Stimulated activated CD8-positive, alpha-beta memory T cell treated with anti-CD3 and anti-CD28 coated beads, Interleukin-15, amount 100 ng/mL, for 1 hour (primary cell): ENCODE measurements around the gene D2HGDH.

Experiments
- DNase-seq: peaks from one replicate; pipeline ENCODE4 v3.0.0-alpha.2; 2020; ENCODE audit warnings: low read depth

The D2HGDH gene

DNA sequence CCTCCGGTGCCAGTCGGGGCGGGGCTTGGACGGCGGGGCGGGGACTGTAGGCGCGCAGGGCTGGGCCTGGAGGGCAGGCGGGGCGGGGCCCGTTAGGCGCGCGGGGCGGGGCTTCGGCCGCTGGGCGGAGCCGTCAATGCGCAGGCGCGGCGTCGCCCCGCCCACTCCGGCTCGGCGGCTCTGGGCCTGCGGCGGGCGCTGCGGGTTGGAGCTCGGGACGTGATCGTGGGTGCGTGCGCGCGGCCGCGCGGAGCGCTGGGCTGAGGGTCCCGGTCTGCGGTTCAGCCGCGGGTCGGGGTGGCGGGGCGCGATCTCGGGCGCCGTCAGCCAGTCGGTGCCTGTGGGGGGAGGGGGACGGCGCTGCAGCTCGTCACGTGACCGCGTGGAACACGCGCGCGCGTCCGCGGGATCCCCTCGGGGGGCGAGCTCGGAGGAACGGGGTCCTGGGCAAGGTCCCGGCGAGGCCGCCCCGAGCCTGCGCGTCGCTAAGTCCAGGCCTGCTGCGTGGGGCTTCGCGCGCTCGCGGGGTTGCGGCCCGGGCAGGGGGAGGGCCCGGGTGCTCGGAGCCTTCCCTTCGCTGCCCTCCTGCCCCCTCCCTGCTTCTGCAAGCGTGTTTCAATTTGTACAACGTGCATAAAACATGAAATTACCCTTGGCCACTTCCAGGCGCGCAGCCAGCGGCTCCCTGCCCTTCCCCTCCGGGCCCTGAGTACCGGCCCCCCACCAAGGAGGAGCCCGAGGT lies at the start of gene D2HGDH:
D2HGDH (plus strand) TSS at position 164 of the 742 bp plus-strand sequence. CDS start 595 bp downstream, outside the sequence.
- peak; percentile 84 for DNase-seq

DNA sequence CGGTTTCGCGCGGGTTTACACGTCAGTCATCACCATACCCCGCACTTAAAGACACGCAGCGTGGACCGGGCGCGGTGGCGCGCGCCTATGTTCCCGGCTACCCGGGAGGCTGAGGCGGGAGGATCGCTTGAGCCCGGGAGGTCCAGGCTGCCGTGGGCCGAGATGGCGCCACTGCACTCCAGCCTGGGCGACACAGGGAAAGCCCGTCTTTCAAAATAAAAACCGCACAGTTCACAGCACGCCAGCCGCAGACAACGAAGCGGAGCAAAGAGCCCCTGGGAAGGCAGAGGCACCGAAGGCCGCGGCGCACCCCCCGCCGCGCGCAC lies 48.1 kb upstream of the D2HGDH start:
- DNase-seq, result peak; percentile 5

DNA sequence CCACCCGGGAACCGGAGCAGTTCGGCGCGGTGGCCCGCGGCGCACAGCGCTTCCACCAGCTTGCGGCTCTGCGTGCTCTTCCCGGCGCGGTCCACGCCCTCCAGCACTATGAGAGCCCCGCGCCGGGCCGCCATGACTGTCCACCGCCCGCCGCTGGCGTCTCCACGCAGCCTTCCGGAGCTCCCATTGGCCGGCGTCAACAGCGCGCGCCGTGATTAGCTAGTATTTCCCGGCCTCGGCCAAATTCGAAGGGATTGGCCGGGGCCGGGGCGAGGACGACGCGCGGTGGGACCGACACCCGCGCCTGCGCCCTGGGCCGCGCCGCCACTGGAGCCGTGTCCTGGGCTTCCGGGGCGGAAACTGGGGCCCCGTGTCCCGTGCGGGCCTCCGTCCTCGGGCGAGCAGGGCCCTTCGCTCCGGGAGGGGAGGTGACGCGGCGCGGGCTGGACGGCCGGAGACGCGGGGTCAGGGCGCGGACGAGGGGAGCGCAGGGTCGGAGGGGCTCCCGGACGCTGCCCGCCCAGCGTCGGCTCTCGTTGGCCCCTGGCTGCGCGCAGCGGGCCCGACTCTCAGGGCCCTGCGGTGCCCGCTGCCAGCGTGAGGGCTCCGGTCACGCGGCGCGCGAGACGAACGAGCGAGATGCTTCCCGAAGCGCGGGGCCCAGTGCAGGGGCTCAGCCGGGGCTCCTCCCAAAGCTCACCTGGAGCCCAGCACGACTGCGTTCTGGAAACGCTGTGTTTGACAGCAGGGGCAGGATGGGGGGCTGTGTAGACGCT lies 47.6 kb upstream of the D2HGDH start, which contains the start of gene DTYMK:
DTYMK (minus strand) TSS at position 166 of the 776 bp plus-strand sequence; CDS start at position 134, 32 bp downstream.
- peak; percentile 81 for DNase-seq

DNA sequence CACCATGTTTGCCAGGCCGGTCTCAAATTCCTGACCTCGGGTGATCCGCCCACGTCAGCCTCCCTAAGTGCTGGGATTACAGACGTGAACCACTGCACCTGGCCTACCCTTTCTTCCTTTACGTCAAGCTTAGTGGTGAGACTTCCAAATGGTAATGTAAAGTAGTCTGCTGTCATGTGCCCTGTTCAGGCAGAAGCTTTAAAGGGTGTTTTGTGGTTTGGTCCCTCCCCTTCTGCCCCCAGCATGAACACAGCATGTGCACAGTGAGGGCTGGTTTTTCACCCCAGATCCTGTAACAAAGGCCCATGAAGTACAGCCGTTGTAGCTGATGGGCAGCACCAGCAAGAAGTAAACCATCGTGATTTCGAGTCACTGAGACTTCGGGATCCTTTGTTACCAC lies 45.1 kb upstream of the D2HGDH start:
- DNase-seq, result no peak

DNA sequence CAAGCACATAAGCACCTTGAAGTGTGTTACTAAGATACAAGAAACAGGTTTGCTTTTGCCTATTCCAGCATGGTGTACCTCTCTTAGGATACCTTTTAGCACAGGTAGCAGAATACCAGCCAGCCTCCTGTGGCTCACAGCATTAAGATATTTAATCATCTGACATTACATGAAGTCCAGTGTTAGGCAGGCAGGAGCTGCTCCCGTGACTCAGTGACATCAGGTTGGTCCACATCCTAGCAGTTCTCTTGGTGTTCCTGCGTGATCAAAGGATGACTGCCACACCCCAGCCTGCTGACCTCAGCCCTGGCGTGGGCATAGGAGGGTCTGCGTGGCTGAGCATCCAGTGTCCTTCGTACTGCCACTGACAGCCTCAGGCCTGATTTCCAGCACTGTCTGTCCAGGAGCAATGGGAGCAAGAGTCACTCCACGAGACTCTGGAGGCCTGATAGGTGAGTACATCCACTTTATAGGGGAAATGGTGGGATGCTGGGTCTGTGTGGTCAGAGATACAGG lies 44.2 kb upstream of the D2HGDH start:
- no peak for DNase-seq

DNA sequence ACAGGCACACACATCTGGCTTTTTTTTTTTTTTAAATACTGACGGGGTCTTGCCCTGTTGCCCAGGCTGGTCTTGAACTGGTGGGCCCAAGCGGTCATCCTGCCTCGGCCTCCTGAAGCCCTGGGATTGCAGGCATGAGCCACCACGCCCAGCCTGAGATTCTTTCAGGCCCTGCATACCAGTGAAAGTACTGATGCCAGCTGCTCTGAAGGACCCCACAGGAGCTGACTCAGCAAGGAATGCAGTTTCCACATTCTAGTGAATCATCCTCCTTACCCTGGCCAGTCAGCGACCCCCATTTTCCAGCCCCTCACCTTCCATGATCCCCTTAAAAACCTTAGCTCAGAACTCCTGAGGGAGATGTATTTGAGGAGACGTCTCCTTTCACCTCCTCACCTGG lies 42.0 kb upstream of the D2HGDH start:
- DNase-seq, result no peak

DNA sequence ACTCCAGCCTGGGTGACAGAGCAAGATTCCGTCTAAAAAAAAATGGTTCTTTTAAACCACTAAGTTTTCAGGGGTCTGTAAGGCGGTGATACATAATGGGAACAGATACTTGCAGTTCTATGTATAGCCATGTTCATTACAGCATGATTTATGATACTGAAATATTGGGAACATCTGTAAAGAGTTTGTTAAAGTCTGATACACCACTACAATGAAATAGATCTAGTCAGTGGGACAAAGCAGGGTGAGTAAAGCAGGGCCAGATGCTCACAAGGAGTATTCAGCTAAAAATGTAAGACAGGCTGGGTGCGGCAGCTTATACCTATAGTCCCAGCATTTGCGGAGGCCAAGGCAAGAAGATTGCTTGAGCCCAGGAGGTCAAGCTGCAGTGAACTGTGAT lies 38.8 kb upstream of the D2HGDH start:
- no peak for DNase-seq

DNA sequence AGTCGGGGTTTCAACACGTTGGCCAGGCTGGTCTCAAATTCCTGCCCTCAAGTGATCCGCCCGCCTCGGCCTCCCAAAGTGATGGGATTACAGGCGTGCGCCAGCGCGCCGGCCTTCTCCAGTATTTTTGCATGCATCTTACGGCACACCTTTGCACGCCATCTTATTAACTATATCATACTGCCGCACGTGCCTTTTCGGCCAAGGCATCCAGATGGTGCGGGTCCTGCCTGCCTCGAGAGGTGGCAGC lies 33.4 kb upstream of the D2HGDH start:
- no peak for DNase-seq

DNA sequence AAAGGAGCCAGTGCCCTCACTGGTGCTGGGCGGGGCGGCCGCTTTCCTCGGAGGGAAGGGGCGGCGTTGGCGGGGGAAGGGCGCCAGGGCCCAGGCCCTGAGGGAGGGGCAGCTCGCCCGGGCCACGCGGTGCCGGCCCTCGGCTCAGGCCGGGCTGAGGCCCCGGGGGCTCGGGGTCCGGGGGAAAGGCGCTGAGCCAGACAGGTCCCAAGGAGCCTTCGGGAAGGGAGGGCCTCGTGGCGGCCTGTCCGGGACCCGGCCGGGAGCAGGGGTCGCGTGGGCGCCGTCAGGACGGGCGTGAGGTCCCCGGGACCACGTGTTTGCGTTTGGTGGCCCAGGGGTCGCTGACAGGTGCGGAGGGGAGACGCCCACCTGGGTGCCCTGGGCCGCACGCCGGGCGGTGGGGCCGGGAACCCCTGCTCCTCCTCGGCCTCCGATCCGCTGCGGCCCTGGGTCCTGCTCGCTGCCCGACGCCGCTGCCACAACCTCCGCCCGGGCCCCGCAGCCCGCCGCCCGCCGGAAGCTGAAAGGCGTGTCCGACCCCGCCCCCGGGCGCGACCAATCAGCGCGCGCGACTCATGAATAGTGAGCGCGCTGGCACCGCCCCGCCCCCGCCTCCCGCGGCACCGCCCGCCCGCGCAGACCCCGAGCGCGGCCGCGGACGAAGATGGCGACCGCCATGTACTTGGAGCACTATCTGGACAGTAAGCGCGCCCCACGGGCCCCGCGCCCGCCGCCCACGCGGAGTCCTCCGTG lies 32.9 kb upstream of the D2HGDH start, which contains the start of gene ING5:
ING5 (plus strand) TSS at position 641 of the 756 bp plus-strand sequence; CDS start at position 668, 27 bp downstream.
- DNase-seq, result peak; percentile 91

DNA sequence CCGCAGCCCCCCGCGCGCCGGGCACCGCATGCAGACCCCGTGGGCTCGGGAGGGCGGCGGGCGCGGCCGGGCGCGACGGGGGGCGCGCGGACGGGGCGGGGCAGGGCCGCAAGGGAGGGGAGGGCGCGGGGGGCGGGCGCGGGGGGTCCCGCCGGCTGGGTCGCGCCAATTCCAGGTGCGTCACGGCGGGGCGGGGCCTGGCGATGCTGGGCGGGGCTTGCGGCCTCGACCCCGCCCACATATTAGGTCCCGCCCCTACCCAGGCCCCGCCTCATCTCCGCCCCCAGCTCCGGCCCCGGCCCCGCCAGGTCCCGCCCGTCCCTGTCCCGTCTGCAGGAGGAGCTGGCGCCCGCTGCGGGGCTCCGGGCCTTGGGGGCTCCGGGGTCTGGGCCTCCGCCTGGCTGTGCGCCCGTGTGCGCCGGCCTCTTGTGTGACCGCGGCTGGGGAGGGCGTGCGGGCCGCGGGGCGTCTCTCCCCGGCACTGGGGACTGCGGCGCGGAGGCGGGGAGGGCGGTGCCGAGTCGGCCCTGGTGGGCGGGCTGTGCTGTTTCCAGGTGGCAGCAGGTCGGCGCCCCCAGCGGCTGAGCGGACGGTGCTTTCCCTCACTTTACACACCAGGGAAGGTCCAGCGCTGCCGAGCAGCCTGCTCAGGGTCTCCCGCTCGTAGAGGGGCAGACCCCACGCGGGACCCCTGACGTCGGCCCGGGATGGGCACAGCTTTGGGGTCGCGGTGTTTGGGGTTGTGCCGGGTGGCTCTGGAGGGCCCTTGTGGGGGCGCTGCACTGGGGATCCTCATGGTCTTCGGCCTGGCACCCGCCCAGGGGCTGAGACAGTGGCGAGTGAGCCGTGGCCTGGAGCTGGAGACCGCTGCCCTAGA lies 32.0 kb upstream of the D2HGDH start:
- DNase-seq, result peak; percentile 73

DNA sequence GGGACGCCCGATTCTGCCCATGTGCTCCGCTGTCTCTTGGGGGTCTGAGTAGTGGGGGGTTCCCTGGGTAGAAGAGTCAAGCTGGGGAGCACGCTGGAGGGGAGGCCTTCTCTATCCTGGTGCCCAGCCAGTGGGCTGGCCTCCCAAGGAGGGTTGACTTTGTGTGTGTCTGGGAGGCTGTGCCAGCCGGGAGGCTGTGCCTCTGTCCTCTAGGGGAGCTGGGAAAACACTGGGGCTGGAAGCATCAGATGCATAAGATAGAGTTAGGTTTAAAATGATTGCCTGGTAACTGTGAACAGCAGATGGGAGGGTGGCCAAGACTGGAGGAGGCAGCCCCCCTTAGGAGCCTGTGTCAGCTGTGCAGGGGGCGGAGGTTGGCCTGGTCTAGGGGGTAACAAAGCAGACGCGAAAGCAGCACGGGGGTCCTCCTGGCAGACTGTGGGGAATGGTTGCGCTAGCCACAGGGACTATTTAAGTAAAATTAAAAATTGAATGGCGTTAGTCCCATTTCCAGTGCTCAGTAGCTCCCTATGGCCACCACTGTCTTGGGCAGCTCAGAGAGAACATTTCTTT lies 31.3 kb upstream of the D2HGDH start:
- no peak for DNase-seq

DNA sequence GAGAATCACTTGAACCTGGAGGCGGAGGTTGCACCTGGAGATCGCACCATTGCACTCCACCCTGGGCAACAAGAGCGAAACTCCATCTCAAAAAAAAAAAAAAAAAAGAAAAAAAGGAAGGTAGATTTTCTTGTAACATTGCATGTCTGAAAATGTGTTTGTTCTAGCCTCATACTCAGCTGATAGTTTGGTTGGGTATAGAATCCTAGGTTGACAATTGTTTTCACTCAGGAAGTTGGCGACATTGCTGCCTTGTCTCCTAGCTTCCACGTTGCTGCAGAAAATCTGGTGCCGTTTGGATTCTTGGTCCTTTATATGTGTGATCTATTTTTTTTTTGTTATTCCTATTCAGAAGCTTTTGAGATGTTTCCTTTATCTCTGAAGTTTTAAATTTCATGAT lies 27.9 kb upstream of the D2HGDH start:
- DNase-seq, result no peak

DNA sequence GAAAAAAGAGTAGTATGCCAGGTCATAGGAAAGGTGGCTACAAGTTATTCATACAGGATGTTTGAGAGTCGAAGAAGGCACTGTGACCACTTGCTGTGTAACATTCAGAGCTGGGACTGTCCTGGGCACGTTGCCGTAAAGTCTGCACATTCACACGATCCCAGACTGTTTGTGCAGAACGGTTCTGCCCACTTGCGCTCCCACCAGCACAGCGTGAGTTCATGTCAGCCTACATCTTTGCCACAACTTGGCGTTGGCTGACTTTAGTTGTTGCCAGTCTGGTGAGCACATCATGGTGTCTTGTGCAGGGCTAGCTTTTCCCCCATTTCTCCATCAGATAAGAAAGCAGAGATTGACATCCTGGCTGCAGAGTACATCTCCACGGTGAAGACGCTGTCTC lies 25.6 kb upstream of the D2HGDH start:
- DNase-seq, result no peak

DNA sequence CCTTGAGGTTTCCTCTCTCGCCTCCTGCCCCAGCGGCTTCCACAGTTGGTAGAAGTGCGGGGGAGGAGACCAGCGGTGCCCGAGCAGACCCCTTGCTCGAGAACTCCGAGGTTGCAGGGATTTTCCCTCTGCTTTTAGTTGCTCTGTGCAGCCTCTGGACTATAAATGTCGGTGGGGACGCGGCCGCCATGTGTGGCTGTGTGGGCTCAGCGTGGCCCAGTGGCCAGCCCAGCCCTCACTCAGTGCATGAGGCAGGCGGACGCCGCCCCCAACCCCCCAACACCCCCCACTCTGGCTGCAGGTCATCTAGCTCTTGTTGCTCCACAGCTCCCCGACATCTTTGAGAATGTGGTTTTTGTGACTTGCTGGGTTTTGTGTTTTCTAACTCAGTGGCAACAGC lies 15.3 kb upstream of the D2HGDH start:
- no peak for DNase-seq

DNA sequence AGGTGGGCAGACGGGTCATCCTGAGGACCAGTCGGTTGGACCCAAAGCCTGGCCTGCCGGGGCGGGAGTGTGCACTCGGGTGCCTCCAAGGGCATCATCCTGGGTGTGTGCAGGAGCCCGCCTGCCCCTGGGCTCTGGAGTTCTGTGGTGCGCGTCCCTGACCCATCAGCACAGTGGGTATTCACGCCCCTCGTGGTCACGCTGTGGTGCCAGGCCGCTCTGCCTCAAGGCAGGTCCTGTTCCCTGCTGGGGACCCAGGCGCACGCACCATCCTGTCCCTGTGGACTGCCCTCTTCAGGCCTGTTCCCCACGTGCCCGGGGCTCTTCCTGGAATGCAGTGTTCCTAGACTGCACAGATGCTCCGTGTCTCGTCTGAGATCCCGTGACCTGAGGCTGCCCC lies 14.3 kb upstream of the D2HGDH start:
- DNase-seq, result no peak

DNA sequence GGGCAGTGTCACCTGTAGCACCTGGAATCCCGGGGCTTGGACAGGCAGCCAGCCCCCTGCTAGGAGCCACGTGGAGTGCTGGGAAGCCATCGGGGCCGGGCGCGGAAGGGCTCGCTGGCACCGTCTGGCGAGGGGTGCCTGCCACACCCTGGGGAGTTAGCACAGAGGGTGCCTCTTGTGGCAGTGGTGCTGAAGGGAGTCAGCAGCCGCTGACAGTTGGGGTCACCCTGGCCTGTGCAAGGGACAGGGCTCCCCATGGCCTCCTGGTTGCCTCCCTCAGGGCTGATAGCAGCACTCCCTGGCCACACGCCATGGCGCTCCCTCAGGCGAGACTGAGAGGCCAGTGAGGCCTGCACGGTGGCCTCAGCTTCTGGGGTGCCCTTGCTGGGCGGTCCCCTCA lies 13.9 kb upstream of the D2HGDH start:
- DNase-seq, result no peak

DNA sequence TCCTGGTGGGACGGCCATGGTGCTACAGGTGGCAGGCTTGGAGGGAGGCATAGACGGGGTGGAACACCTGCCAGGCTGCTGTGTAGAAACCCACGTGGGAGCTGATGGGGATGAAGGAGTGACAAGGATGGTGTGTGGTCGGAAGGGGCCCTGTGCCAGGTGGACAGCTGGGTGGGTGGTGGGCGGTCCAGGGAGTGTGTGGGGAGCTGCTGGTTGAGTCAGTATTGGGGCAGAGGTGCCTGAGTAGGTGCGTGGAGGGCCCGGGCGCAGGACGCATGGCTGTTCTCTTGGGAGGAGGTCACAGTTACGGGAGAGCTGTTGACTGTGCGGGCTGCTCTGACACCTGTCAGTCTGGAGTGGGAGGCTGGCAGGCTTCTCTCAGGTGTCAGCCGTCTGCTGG lies 12.6 kb upstream of the D2HGDH start:
- no peak for DNase-seq

DNA sequence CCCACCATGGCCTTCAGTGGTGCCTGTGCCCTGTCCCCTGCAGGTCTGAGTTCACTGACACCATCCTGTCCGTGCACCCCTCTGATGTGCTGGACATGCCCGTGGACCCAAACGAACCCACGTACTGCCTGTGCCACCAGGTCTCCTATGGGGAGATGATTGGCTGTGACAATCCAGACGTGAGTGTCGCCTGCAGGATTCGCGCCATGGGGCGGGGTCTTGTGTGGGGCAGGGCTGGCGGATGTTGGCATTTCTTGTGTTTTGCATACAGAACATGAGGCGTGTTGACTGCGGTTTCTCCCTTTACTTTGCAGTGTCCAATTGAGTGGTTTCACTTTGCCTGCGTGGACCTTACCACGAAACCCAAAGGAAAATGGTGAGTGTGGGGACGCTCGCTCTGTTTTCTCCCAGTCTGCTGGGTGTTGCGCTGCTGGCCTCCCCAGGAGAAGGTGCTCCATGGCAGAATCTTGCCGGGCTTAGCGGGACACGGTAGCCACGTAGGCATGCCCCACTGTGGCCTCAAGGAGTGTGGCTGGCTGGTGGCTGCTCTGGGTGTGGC lies 11.5 kb upstream of the D2HGDH start:
- no peak for DNase-seq

DNA sequence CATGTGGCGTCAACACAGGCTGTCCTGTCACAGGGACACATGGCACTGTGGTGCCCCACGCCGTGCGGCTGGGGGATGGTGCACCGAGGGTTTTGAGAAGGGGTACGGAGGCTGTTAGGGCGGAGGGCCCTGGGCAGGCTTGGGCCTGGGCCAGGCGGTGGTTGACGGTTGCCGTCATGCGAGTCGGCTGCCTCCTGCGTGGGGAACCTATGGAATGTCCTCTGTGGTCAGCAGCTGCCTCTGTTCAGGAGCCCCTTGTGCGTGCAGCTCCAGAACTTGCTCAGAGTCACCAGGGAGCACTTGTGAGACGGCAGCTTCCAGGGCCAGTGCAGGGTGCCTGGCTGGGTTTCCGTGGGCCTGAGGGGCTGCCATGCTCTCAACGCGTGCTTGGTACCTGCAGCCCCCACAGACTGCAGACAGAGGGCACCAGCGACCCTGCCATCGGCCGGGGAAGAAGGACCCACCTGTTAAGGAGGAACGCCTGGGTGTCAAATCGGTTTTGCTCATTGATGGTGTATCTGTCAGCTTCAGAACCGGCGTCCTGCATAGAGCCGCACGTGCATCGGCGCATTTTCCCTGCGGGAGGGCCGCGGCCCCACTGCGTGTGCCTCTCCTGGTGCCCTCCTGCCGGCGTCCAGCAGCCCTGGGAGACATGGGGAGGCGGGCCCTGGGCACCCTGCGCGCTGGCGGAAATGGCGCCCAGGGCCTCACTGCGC lies 10.0 kb upstream of the D2HGDH start:
- DNase-seq, result no peak
